GM21526 (cell line): ENCODE measurements around the gene ZNF787.

Experiments used
- ATAC-seq: cut with Tn5 transposase; IDR thresholded peaks from one replicate; pipeline ENCODE4 v1.9.1; 2021; ENCODE audit warnings: moderate library complexity; ENCODE audit not compliant: unreplicated experiment, low FRiP score

Gene ZNF787

DNA sequence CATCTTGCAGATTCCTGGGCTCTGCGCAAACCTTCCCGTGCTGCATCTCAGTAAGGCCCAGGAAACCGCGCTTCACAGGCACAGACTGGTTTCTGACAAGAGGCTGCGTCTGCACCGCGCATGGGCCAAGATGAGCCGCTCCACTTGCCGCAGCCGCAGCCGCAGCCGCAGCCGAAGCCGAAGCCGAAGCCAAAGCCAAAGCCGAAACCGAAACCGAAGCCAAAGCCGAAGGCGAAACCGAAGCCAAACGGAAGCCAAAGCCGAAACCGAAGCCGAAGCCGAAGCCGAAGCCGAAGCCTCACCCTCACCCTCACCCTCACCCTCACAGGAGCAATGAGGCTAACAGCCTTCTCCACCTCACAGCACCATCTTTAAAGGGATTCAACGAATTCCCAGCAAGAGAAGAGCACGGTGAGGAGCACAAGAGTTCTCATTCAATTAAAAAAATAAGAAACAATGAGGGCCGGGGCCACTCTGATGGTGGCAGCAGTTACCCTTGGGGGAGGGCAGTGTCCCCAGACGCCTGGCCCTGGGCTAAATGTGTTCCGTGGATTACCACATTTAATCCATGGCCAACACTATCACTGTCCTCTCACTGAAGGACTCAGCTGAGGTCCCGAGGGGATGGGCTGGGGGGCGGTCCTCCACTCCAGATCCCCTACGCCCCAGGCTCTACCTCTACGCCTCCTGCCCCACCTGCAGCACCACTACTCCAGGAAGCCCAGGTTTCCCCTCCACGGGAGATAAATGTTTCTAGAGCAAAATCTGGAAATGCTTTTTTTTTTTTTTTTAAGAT lies 29.1 kb downstream of the ZNF787 start:
- no peak for ATAC-seq

DNA sequence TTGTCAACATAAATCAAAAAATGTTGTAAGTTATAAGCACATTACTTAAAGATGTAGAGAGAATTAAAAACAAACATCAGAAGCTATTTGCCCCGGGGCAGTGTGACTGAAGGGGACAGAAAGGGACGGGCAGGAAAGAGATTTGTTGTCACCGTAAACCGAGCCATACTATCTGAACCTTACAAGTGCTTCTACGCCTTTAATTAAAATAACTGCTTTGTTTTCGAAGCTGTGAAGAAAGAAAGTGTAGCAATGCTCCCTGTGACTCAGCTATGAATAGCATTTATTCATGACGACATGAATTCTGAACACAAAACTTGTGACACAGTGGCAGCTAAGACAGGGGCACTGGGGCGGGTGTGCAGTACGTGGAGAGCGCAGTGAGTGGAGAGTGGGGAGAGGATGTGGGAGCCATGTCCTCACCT lies 30.0 kb downstream of the ZNF787 start:
- no peak for ATAC-seq

GRCh38 chr19:56089344-56089743 lies 31.8 kb downstream of the ZNF787 start:
- ATAC-seq = no peak

DNA sequence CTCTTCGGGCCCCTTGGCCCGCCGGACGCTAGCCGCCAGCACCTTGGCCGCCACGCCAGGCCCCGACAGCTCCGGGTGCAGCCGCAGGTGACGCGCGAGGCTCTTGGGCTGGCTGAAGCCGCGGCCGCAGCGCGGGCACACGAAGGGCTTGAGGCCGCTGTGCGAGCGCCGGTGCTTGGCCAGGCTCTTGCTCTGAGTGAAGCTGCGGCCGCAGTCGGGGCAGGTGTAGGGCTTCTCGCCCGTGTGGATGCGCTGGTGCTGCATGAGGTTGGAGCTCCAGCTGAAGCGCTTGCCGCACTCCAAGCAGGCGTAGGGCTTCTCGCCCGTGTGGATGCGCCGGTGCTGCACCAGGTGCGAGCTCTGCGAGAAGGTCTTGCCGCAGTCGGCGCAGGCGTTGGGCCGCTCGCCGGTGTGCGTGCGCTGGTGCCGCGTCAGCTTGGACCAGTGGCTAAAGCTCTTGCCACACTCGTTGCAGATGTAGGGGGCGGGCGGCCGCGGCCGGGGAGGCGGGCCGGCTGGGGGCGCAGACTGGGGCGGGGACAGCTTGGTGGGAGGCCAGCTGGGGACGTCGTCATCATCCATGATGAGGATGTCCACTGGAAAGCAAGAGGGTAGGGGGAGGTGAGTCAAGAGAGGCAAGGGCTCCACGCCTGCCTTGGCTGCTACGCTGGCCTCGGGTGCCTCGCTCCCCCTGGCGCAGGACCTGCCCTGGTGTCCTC lies 32.4 kb downstream of the ZNF787 start:
- no peak for ATAC-seq

- no peak for ATAC-seq
Measured at GRCh38 chr19:56087647-56088496, 33.2 kb downstream of the ZNF787 start.

DNA sequence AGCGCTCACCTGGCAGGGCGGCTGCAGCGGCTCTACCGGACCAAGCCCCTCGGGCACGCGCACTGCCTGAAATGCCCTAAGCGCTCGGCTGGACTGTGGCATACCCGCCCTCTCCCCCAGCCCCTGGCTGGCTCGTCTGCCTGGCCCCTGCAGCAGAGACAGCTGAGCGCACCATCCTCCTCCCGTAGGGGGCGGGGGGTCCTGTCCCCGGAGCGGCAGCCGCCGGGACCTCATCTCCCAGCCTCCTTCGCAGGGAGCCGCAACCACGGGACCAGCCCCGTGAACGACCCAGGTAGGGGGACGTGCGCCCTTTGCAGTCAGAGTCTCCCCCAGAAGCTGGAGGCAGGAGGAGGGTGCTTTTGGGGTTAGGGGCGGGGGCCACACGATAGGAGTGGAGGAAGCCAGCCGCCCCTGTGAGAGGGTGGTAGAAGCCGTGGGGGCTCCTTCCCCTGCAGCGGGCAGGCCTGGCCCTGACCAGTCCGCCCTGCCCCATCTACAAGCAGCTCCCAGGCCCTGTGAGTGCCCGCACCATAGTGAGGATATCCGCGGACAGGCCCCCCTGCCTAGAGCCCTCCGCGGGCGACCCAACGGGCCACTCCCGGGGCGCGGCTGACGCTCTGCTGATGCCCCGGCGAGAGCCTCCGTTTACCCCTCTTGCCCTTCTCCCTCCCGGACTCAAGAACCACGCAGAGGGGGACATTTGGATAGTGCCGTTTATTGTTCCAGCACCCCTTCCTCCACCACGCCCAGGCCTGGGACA lies 34.2 kb downstream of the ZNF787 start:
- ATAC-seq = no peak

DNA sequence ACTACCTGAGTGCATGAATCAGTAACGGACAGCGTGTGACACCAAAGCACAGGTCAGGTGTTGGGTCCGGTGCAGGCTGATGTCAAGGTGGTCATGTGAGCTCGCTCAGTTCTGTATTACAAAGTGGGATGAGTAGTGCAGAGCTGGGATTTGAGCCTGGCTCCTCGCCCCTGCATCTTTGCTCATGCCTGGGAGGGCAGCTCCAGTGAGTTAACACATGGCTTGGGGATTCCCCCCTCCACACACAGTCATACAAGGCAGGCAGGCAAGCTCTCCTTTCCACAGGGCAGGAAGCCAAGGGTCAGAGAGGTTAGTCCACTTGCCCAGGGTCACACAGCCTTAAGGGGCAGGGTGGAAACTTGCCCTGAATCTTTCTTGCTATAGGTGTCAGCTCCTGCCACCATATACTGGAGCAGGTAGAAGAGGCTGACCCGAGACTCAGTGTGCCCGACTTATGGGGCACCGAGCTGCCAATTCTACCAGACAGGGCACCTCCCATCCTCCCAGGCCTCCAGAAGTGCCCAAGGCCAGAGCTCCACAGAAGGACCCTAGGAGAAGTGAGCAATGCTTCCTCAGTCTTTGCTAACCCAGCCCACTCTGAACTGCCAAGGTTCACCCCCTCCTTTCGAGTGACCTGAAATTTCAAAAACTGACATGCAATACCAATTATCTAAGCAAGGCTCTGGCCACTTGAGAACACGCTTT lies 35.4 kb downstream of the ZNF787 start:
- no peak for ATAC-seq

- no peak for ATAC-seq
Measured at GRCh38 chr19:56084835-56085536, 36.1 kb downstream of the ZNF787 start.

DNA sequence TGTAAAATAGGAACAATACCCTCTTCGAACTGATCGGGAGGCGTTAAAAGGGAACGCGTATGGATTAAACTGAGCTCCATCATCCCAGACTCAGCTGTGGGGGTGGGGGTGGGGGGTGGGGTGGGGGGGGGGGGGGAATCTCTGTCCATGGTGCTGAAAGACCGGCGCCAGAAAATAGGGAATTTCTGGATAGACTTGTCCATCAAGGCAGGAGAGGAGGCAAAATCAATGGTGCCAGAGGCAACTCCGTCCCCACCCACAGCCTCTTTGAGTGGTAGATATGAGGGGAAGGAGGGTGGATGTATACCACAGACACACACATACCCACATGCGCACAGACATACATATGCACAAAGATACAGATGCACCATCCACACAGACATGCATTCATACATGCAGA lies 37.4 kb downstream of the ZNF787 start:
- ATAC-seq = no peak

GRCh38 chr19:56080669-56081401 lies 40.3 kb downstream of the ZNF787 start:
- peak; percentile 69 for ATAC-seq

DNA sequence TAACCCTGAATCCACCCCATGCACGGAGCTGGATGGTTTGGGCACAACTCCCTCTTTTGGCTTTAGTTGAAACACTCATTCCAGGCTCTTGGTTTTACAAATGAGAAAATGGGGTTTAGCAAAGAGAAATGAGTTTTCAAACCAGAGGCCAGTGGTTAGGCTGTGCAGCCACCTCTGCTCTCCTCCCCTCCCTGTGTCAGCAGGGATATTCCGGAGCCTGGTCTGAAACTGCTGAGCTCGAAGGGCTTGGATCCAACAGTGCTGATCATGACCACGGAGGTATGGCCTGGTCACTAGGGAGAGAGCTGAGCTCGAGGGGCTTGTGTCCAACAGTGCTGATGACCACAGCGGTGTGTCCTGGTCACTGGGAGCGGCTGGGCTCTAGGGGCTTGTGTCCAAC lies 41.5 kb downstream of the ZNF787 start:
- ATAC-seq = no peak

DNA sequence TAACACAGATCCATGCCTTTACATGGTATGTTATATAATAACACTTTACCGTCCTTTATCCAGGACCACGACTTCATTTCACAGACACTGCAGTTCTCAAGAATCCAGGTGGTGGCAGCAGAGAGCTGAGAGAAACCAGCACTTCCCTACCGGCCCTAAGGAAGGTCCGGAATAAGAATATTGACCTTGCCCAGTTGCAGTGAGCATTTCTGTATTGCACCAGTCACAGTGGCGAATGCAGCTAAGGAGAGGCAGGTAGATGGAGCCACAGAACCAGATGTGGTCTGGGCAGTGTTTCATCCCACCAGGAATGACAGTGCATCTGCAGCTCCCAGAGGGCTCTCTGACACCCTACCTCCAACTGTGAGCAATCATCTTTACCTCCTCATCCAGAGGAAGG lies 44.6 kb downstream of the ZNF787 start:
- no peak for ATAC-seq

GRCh38 chr19:56071151-56071550 lies 49.9 kb downstream of the ZNF787 start:
- ATAC-seq = no peak

GRCh38 chr19:56069642-56070041 lies 51.5 kb downstream of the ZNF787 start:
- ATAC-seq = no peak

DNA sequence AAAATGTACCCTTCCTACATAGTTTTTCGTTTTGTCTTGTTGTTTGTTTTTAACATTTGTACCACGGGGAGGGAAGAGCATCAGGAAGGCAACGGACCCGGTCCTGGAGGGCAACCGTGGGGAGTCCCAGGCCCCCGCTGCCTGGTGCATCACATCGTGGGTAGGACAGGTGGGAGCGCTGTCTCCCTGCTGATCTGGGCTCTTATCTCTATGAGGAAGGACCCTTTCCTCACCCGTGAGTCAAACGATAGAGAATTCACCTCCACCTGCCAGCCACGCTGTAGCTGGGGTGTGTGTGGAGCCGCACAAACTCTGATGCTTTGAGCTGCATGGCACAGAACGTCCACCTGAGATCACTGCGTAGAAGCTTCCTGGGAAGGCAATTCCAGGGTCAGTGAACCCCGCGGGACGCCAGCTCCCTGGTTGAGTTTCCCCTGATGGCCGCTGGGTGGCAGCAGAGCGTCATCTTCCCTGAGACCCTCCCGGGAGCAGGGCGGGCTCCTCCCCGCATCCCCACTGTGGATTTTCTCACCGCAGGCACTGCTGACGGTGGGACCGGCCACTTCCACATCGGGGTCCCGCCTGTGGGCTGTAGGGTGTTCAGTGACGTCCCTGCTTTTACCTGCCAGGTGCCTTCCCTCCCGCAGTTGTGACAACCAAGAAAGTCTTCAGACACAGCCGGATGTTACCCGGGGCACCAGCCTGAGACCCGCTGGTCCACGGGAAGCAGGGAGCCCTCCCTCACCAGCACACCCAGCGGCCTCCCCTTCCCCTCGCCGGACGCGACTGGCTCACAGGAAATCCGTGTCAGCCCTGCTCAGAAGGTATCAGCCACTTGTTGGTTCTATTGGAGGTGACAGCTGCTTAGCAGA lies 54.7 kb downstream of the ZNF787 start:
- ATAC-seq = no peak

- ATAC-seq = no peak
Measured at GRCh38 chr19:56053596-56053995, 67.5 kb downstream of the ZNF787 start.
